Esophagus (tissue), 2 donors: Measurements from ENCODE around the gene RNU1-4. TPM values are rescaled to one million over a fixed set of nuclear protein-coding genes. Genes with fewer than 3 reads are reported as not detected.
"Not testable (repeated sequence)": the region's sequence is repeated elsewhere in the genome, so short reads cannot be mapped to it uniquely, and the experiment has no call there.

Experiments used
- H3K27ac ChIP-seq, 2 donors: one replicate each; pipeline ENCODE4 v1.5.1; 2013; ENCODE audit warnings: low read depth in 2 of 2, mild to moderate bottlenecking in 2 of 2, inconsistent platforms in 1 of 2, low read length in 1 of 2, moderate library complexity in 1 of 2
- H3K27me3 ChIP-seq, 2 donors: one replicate each; pipeline ENCODE4 v1.6.1; 2013; ENCODE audit warnings: low read length in 2 of 2, control low read depth in 1 of 2, mild to moderate bottlenecking in 1 of 2; ENCODE audit not compliant: insufficient read depth in 2 of 2, control insufficient read depth in 1 of 2
- H3K36me3 ChIP-seq, 2 donors: one replicate each; pipeline ENCODE4 v1.6.1; 2013; ENCODE audit warnings: low read length in 1 of 2; ENCODE audit not compliant: control insufficient read depth in 2 of 2, insufficient read depth in 2 of 2
- H3K4me1 ChIP-seq, 2 donors: one replicate each; pipeline ENCODE4 v1.6.1; 2013; ENCODE audit warnings: low read length in 1 of 2; ENCODE audit not compliant: control insufficient read depth in 2 of 2, insufficient read depth in 2 of 2
- H3K4me3 ChIP-seq, 2 donors: one replicate each; pipeline ENCODE4 v1.5.1; 2013; ENCODE audit warnings: low read length in 2 of 2, mild to moderate bottlenecking in 2 of 2, low read depth in 1 of 2, moderate library complexity in 1 of 2
- H3K9me3 ChIP-seq, 2 donors: one replicate each; pipeline ENCODE4 v1.6.1; 2013; ENCODE audit warnings: mild to moderate bottlenecking in 2 of 2, low read depth in 1 of 2, low read length in 1 of 2, moderate library complexity in 1 of 2; ENCODE audit not compliant: control insufficient read depth in 2 of 2, insufficient read depth in 1 of 2
- WGBS, 2 donors: extraction: QIAGEN DNeasy Blood & Tissue Kit; methylation state at CpG; one replicate each; pipeline ENCODE4 v1.1.7; 2013; 5-methylcytosine and 5-hydroxymethylcytosine counted together
- polyA plus RNA-seq, 2 donors: library from polyadenylated mRNA; stranded (reverse); fragments of 200-250 nt; gene quantifications; one replicate each; pipeline ENCODE4 v1.2.3, GENCODE V29; 2013
- donor health status: healthy with polysubstance abuse.
- donor health status: Bipolar disorder and iron deficiency.

Gene RNU1-4
- polyA plus RNA-seq, 2 donors = not detected

- not testable (repeated sequence) for H3K27me3 ChIP-seq, H3K27ac ChIP-seq, H3K4me1 ChIP-seq, H3K36me3 ChIP-seq, H3K4me3 ChIP-seq, H3K9me3 ChIP-seq
- WGBS, 2 donors = 88 to 91% methylated on average over 14 of the region's 14 CpGs
Observed at GRCh38 chr1:16718099-16718907, 22.0 kb upstream of the RNU1-4 start.

DNA sequence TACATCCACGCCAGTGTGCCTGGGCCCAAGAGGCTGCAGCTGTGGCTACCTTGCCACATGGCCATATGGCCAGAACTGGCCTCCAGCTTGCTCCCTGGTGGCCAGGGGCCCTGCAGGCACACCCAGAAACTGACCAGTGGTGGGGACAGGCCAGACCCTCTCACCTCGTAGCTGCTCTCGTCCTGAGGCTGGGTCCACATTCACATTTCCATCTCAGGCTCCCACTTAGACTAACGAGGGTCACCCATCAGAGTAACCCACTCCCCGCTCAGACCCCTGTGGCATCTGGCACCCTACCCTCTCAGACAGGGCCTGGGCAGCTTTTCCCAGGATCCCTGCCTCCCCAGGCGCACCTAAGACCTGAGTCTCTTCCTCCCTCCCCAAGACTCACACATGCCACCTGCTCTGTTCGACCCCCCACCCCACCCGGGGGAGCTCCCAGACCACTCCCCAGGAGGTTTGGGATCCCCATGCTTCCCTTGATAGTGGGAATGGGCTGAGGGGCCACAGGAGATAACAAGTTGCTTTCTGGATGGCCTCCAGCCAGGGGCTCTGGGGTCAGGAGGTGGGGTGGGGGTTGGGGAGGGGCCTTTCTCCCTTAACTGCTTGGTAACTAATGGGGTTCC, 21.3 kb upstream of the RNU1-4 start:
- no peaks in the 10 kb centered on the region for H3K4me1 ChIP-seq
- H3K27me3 ChIP-seq = no peaks in the 10 kb centered on the region
- no peak overlapping the region for H3K4me3 ChIP-seq
- H3K27ac ChIP-seq = no peak overlapping the region
- 90% methylated on average over 8 of the region's 8 CpGs for WGBS, 2 donors
- H3K9me3 ChIP-seq = no peaks in the 10 kb centered on the region
- no peaks in the 10 kb centered on the region for H3K36me3 ChIP-seq

DNA sequence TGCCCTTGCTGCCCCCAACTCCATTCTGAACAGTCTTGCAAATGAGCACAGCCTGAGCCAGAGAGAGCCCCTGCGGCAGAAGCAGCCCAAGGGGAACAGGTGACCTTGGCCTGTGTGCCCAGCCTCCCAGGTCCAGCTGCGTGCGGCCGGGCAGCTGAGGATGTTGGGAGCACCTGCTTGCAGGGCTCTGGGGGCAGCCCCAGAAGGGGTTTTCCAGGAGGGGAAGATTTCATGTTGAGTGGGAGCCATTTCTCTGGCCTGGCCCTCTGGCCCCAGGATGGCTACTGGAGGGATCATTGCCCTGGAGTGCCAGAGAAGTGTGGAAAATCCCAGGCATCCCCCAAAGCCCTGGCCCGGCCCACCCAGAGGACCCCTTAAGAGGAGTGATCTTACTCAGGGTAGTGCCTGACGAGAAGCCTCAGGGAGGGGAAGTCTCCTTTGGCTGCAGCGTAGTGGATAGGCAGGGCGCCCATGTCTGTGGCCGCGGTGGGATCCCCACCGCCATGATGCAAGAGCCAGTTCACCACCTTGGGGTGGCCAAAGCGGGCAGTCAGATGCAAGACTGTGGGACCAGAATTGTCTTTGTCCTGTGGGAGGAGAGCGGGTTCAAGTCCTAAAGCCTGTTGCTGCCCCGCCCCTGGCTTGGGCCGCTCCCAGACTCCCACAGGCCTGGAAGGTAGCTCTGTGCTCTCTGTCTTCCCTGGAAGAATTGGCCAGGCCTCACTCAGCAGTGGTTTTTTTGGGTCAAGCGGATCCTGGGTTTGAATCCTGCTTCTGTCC, 20.6 kb upstream of the RNU1-4 start:
- no peaks in the 10 kb centered on the region for H3K27me3 ChIP-seq
- no peak overlapping the region for H3K27ac ChIP-seq
- H3K4me1 ChIP-seq = no peaks in the 10 kb centered on the region
- no peaks in the 10 kb centered on the region for H3K9me3 ChIP-seq
- 87 to 91% methylated on average over 16 of the region's 16 CpGs for WGBS, 2 donors
- no peak overlapping the region for H3K4me3 ChIP-seq
- H3K36me3 ChIP-seq = no peaks in the 10 kb centered on the region

GRCh38 chr1:16720351-16721223, 19.7 kb upstream of the RNU1-4 start:
- Histone ChIP-seq H3K27ac (no peak overlapping the region), H3K4me3 (no peak overlapping the region), H3K36me3 (no peaks in the 10 kb centered on the region), H3K9me3 (no peaks in the 10 kb centered on the region), H3K27me3 (no peaks in the 10 kb centered on the region), H3K4me1 (no peaks in the 10 kb centered on the region)
- 81 to 82% methylated on average over 13 of the region's 13 CpGs for WGBS, 2 donors

DNA sequence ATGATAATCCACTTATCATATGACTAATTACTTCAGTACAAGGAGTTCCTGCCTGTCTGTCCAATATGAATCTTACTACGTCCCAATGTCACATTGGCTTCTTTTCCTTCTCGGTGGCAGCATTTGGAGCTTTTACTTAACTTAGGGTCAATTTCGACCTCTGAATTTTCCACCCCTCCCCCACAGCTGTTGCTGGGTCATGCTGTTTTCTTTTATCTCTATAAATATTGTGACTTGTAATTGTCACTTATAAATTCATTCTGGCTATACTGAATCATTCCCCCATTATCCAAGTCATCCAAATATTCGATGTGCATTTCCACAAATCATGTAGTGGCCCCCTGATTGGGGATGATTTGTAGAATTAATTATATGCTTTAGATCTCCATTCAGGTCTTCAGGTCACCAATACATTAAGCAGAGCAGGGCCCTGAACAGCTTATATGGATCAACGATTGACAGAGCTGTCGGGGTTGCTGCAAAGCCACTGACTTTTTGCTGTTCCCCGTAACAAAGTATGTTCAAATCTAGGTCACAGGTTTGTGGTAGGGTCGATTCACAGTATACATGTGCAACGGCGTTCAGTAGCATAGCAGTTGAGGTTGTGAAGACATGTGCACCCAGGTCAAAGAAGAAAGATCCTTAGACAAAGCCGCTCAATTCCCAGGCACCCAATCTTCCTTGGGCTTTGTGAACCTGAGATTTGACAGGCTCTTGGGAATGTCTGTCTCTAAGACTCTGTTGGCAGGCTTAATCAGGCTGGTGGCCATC, 18.3 kb upstream of the RNU1-4 start:
- Histone ChIP-seq H3K4me3 (no peak overlapping the region), H3K27me3 (no peaks in the 10 kb centered on the region), H3K36me3 (no peaks in the 10 kb centered on the region), H3K4me1 (no peaks in the 10 kb centered on the region), H3K9me3 (no peaks in the 10 kb centered on the region), H3K27ac (no peak overlapping the region)
- 77% methylated on average over 11 of the region's 11 CpGs for WGBS, 2 donors

DNA sequence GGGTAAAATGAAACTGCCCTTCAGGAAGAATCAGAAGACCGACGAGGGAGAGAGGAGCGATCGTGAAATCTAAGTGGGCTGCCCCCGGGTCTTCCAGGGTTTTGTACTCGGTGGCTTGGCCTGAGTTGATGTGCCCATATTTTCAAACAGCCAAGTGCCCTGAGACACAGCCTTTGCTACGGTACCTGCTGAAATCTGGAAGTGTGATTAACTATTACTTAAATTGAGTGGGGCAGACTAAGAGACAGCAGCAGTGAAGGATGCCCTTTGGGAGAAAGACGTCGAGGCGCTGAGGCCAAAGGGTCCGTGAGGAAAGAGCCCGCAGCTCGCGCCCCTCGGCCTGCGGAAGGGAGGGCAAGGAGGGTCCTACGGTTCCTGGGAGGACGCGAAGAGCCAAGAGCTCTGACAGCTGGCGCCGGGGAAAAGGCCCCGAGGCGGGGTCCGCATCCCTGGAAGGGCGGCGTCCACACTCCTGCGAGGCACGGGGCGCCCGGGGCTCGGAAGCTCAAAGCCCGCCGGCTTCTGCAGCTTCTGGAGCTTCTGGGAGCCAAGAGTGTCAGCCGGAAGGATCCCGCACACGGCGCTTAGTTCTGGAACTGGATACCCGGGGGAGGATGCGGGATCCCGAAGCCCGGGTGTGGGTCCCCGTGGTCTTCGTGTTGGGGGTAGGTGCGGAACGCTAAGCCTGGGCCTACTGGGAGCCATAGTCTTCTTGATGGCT, 15.4 kb upstream of the RNU1-4 start:
- Histone ChIP-seq H3K4me1 (no peaks in the 10 kb centered on the region), H3K36me3 (no peaks in the 10 kb centered on the region), H3K9me3 (peaks cover 0 to 4% of the 10 kb centered on the region in 2 donors), H3K27ac (no peak overlapping the region), H3K4me3 (no peak overlapping the region), H3K27me3 (no peaks in the 10 kb centered on the region)
- WGBS, 2 donors = 72 to 74% methylated on average over 45 of the region's 45 CpGs

GRCh38 chr1:16725439-16726245, 14.7 kb upstream of the RNU1-4 start:
- 80% methylated on average over 10 of the region's 10 CpGs for WGBS, 2 donors
- not testable (repeated sequence) for H3K27ac ChIP-seq, H3K36me3 ChIP-seq, H3K27me3 ChIP-seq, H3K9me3 ChIP-seq, H3K4me3 ChIP-seq, H3K4me1 ChIP-seq
